Fibroblast of lung (primary cell): Measurements from ENCODE around the gene GSTK1. TPM values are rescaled to one million over a fixed set of nuclear protein-coding genes. Genes with fewer than 3 reads are reported as not detected.
"Not testable (repeated sequence)": the region's sequence is repeated elsewhere in the genome, so short reads cannot be mapped to it uniquely, and the experiment has no call there.

ENCODE experiments used
- DNase-seq, 2 donors: peaks; one replicate each; pipeline versions ENCODE4 v3.0.0 to v3.0.0-alpha.2; 2010; ENCODE audit warnings: low read depth in 2 of 2
- H2AFZ ChIP-seq: 2 replicates; pipeline ENCODE4 v1.5.1; 2012; ENCODE audit warnings: low read length, control low read depth, inconsistent platforms
- H3K27ac ChIP-seq: 2 replicates; pipeline ENCODE4 v1.5.1; 2011; ENCODE audit warnings: low read length, control low read depth; ENCODE audit not compliant: insufficient read depth
- H3K27me3 ChIP-seq: 2 replicates; pipeline ENCODE4 v1.5.1; 2011; ENCODE audit warnings: mild to moderate bottlenecking, low read length; ENCODE audit not compliant: control insufficient read depth, insufficient read depth
- H3K36me3 ChIP-seq: 2 replicates; pipeline ENCODE4 v1.5.1; 2011; ENCODE audit warnings: low read length; ENCODE audit not compliant: control insufficient read depth, insufficient read depth
- H3K4me1 ChIP-seq: 2 replicates; pipeline ENCODE4 v1.5.1; 2011; ENCODE audit warnings: low read length; ENCODE audit not compliant: control insufficient read depth, insufficient read depth; ENCODE audit errors: extremely low read depth
- H3K4me2 ChIP-seq: 2 replicates; pipeline ENCODE4 v1.5.1; 2011; ENCODE audit warnings: low read length, control low read depth; ENCODE audit not compliant: insufficient read depth; ENCODE audit errors: extremely low read depth
- H3K4me3 ChIP-seq, 4 experiments: fragments of 200-600 bp in 1 of 4; sonication (generic) in 1 of 4; replicated peaks in 1 of 4; 2 replicates each; pipeline ENCODE4 v1.5.1; 2011 to 2016; ENCODE audit warnings: low read length in 4 of 4, low read depth in 3 of 4, mild to moderate bottlenecking in 3 of 4, control low read depth in 2 of 4, inconsistent platforms in 1 of 4, mixed read lengths in 1 of 4; ENCODE audit not compliant: insufficient read depth in 1 of 4; ENCODE audit errors: control extremely low read depth in 1 of 4
- H3K79me2 ChIP-seq: 2 replicates; pipeline ENCODE4 v1.5.1; 2012; ENCODE audit warnings: mild to moderate bottlenecking, low read length, inconsistent platforms; ENCODE audit not compliant: control insufficient read depth, insufficient read depth
- H3K9ac ChIP-seq: 2 replicates; pipeline ENCODE4 v1.5.1; 2011; ENCODE audit warnings: mild to moderate bottlenecking, low read length, control low read depth; ENCODE audit not compliant: insufficient read depth
- H3K9me3 ChIP-seq: 2 replicates; pipeline ENCODE4 v1.5.1; 2012; ENCODE audit warnings: low read depth, low read length; ENCODE audit not compliant: control insufficient read depth, insufficient read depth
- H4K20me1 ChIP-seq: 2 replicates; pipeline ENCODE4 v1.5.1; 2011; ENCODE audit warnings: low read length; ENCODE audit not compliant: control insufficient read depth, insufficient read depth; ENCODE audit errors: extremely low read depth
- EZH2 ChIP-seq: IDR thresholded peaks from 2 replicates; pipeline ENCODE4 v1.5.1; 2012; ENCODE audit warnings: low read length, control low read depth, mild to moderate bottlenecking; ENCODE audit errors: missing control alignments
- polyA plus RNA-seq, 2 donors: library from polyadenylated mRNA; depleted of rRNA in 1 of 2; stranded (reverse) in 1 of 2; unstranded in 1 of 2; fragments of >200 nt; gene quantifications; 2 replicates each; pipeline ENCODE4 v1.2.1, GENCODE V29; 2011 to 2012; ENCODE audit warnings: missing spikeins in 1 of 2
- total RNA-seq: library from RNA; depleted of rRNA; stranded (reverse); fragments of >200 nt; gene quantifications from 2 replicates; pipeline ENCODE4 v1.2.1, GENCODE V29; 2014
- TF ChIP-seq, protein P1 (sequence below), 2 donors: IDR thresholded peaks in 1 of 2; conservative IDR thresholded peaks in 1 of 2; 1 replicate in 1 of 2; 2 replicates in 1 of 2; pipeline ENCODE4 v1.5.1; 2011 to 2012; ENCODE audit warnings: low read length in 2 of 2, control low read depth in 1 of 2, inconsistent platforms in 1 of 2, low read depth in 1 of 2, mild to moderate bottlenecking in 1 of 2

The GSTK1 gene
- total and polyA plus RNA-seq, 2 donors (not counting 1 experiment from before 2014, with no cell fraction given), result 110 to 131 TPM

DNA sequence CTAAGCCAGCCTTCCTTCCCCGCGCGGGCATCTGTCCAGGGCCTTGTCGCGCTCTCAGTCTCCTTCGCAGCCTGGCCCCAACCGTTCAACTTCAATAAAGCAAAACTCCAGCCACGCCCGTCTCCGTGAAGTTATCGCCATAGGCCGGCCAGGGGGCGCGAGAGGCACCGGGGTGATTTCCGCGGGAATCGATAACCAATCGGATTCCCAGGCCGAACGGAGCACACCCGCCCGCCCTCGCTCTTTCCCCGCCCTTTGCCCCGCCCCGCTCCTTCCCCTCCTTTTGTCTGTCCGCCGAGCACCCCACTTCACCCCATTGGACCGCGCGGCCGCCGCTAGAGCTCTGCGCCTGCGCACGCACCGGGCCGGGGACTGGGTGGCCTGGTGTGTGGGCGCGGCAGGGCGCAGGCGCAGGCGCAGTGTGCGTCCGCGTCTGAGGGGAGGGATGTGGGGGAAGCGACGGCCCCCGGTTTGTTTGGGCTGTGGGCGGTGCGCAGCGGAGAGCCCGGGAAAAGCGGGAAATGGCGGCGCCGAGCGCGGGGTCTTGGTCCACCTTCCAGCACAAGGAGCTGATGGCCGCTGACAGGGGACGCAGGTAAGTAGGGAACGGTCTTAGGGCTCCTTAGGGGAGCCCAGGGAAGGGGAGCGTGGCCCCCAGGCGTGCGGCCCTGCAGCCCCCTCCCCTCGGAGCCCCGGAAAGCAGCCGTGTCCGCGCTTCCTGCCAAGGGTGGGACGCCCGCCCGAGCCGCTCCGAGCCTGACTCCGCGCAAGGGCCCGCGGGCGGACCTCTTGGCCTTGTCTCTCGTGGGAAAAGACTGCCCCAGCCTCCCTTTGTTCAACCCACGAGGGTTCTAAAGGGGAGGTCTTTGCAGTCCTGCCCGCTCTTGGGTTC, 24.9 kb downstream of the GSTK1 start, which contains the start of gene CASP2:
TSS of gene CASP2 (plus strand) at position 417 of the 892 bp plus-strand sequence. CDS start at position 522, 105 bp downstream.
- Histone ChIP-seq H3K36me3 (peaks cover 6% of the 10 kb centered on the region), H4K20me1 (no peaks in the 10 kb centered on the region), H3K4me2 (peak within 1 kb of the TSS; percentile 63), H3K27me3 (no peaks in the 10 kb centered on the region), H3K9me3 (no peaks in the 10 kb centered on the region), H2AFZ (peak within 1 kb of the TSS; percentile 87), H3K4me3 (peak within 1 kb of the TSS; percentile 62 to 92 (median 90)), H3K9ac (peak within 1 kb of the TSS; percentile 63), H3K4me1 (peaks cover 11% of the 10 kb centered on the region), H3K79me2 (peaks cover 36% of the 10 kb centered on the region), H3K27ac (peak within 1 kb of the TSS; percentile 71)
- peak; percentile 94 to 97 for DNase-seq
- no peak for TF ChIP-seq EZH2
- TF ChIP-seq, protein P1, sequence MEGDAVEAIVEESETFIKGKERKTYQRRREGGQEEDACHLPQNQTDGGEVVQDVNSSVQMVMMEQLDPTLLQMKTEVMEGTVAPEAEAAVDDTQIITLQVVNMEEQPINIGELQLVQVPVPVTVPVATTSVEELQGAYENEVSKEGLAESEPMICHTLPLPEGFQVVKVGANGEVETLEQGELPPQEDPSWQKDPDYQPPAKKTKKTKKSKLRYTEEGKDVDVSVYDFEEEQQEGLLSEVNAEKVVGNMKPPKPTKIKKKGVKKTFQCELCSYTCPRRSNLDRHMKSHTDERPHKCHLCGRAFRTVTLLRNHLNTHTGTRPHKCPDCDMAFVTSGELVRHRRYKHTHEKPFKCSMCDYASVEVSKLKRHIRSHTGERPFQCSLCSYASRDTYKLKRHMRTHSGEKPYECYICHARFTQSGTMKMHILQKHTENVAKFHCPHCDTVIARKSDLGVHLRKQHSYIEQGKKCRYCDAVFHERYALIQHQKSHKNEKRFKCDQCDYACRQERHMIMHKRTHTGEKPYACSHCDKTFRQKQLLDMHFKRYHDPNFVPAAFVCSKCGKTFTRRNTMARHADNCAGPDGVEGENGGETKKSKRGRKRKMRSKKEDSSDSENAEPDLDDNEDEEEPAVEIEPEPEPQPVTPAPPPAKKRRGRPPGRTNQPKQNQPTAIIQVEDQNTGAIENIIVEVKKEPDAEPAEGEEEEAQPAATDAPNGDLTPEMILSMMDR (conservative IDR thresholded peaks at IDR 0.05 in 1 of 2, IDR thresholded peaks at IDR 0.05 in 1 of 2; ENCODE audit: low read depth in 1 of 2, low read length in 2 of 2), result peak; percentile 20 to 41

DNA sequence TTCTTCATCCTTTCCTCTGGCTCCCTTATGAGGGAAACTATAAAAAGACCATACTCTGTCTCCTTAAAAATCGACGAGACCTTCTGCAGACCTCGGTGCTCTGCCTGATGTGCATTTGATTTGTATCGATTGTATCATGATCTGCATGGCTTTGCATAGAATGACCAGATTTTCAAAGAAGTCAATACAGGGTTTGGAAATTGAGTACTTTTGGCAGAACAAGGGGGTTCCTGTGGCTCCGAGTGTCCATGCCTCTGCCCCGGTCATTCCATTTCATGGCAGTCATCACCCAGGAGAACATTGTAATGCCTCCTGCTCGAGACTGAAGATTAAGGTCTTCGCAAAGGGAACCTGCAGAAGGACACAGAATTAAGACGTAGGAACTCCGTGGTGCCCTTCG, 25.6 kb downstream of the GSTK1 start:
- peaks cover 9% of the 10 kb centered on the region for H3K36me3 ChIP-seq
- H3K4me3 ChIP-seq, result peak overlapping the region; percentile 62 to 92 (median 90)
- H4K20me1 ChIP-seq, result no peaks in the 10 kb centered on the region
- H3K9me3 ChIP-seq, result no peaks in the 10 kb centered on the region
- peak overlapping the region; percentile 55 for H3K4me2 ChIP-seq
- H2AFZ ChIP-seq, result peak overlapping the region; percentile 50
- H3K27me3 ChIP-seq, result no peaks in the 10 kb centered on the region
- H3K4me1 ChIP-seq, result peaks cover 11% of the 10 kb centered on the region
- peaks cover 36% of the 10 kb centered on the region for H3K79me2 ChIP-seq
- H3K27ac ChIP-seq, result peak overlapping the region; percentile 71
- no peak for TF ChIP-seq EZH2
- TF ChIP-seq, protein P1 (conservative IDR thresholded peaks at IDR 0.05 in 1 of 2, IDR thresholded peaks at IDR 0.05 in 1 of 2; ENCODE audit: low read depth in 1 of 2, low read length in 2 of 2), result no peak
- peak overlapping the region; percentile 63 for H3K9ac ChIP-seq
- DNase-seq, result peak in 1 of 2 donors; percentile 36

DNA sequence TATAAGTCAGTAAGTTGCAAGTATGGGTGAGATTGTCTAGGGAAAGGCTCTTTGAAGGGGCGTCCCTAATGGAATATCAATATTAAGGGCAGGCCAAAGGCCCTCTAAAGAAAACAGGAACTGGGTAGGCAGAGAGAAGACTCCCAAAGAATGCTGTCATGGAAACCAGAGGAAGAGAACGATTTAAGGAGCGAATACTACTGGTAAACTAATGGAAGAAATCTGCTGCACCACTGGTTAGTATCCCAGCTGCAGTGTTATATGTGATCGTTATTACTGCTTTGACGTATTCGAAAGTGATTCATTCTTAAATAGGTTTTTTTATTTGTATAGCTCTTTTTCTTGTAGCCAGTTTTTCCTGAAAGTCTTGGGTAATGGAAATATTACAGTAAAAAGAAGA, 26.2 kb downstream of the GSTK1 start:
- peaks cover 36% of the 10 kb centered on the region for H3K79me2 ChIP-seq

DNA sequence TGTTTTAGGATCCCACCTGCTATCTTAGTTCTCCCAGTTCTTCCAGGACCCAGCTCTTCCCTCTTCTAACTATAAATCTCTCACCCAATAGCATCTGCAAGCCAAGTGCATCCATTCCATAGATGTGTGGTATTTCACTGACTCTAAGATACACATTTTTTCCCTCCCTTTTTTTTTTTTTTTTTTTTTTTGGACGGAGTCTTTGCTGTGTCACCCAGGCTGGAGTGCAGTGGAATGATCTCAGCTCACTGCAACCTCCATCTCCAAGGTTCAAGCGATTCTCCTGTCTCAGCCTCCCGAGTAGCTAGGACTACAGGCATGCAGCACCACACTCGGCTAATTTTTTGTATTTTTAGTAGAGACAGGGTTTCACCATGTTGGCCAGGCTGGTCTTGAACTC, 26.6 kb downstream of the GSTK1 start:
- not testable (repeated sequence) for DNase-seq, H3K9me3 ChIP-seq, H4K20me1 ChIP-seq, H3K9ac ChIP-seq, H3K27me3 ChIP-seq, H2AFZ ChIP-seq
- H3K4me3 ChIP-seq, result peak overlapping the region; percentile 62 to 92 (median 90)
- H3K36me3 ChIP-seq, result peaks cover 15% of the 10 kb centered on the region
- peak overlapping the region; percentile 71 for H3K27ac ChIP-seq
- H3K4me2 ChIP-seq, result peak overlapping the region; percentile 55
- H3K79me2 ChIP-seq, result peaks cover 36% of the 10 kb centered on the region
- peaks cover 11% of the 10 kb centered on the region for H3K4me1 ChIP-seq

More for the DNA sequence above, 26.2 kb downstream of the GSTK1 start:
- Histone ChIP-seq H3K27me3 (no peaks in the 10 kb centered on the region), H3K4me1 (peaks cover 11% of the 10 kb centered on the region), H3K4me2 (peak overlapping the region; percentile 55), H2AFZ (no peak overlapping the region), H3K9ac (peak overlapping the region; percentile 63), H3K27ac (peak overlapping the region; percentile 71), H3K9me3 (no peaks in the 10 kb centered on the region), H3K4me3 (peak overlapping the region; percentile 62 to 92 (median 90)), H4K20me1 (no peaks in the 10 kb centered on the region), H3K36me3 (peaks cover 12% of the 10 kb centered on the region)
- peak; percentile 17 to 23 for DNase-seq
- TF ChIP-seq, protein P1 (conservative IDR thresholded peaks at IDR 0.05 in 1 of 2, IDR thresholded peaks at IDR 0.05 in 1 of 2; ENCODE audit: low read depth in 1 of 2, low read length in 2 of 2), result no peak
- TF ChIP-seq EZH2, result no peak
